Memory B cell (primary cell): ENCODE results near the gene ANO2.

Experiments used
- ATAC-seq: fragments of 150-1000 bp; cut with Tn5 transposase; 2 replicates; pipeline ENCODE4 v1.10.0; 2021; ENCODE audit warnings: low read depth, mild to moderate bottlenecking, moderate library complexity
- DNase-seq, 2 donors: peaks; one replicate each; pipeline ENCODE4 v3.0.0; 2022; ENCODE audit warnings: low spot score in 2 of 2
- H3K27ac Mint-ChIP-seq: one replicate; pipeline ENCODE4 v1.8.0; 2022; ENCODE audit warnings: mild to moderate bottlenecking, moderate library complexity, mixed read lengths
- H3K27me3 Mint-ChIP-seq: one replicate; pipeline ENCODE4 v1.8.0; 2022; ENCODE audit warnings: mixed read lengths
- H3K36me3 Mint-ChIP-seq: one replicate; pipeline ENCODE4 v1.8.0; 2022; ENCODE audit warnings: mild to moderate bottlenecking, mixed read lengths
- H3K4me1 Mint-ChIP-seq: one replicate; pipeline ENCODE4 v1.8.0; 2022; ENCODE audit warnings: mixed read lengths
- H3K4me3 Mint-ChIP-seq: one replicate; pipeline ENCODE4 v1.8.0; 2022; ENCODE audit warnings: mild to moderate bottlenecking, moderate library complexity, mixed read lengths
- H3K9me3 Mint-ChIP-seq: one replicate; pipeline ENCODE4 v1.8.0; 2022; ENCODE audit warnings: mixed read lengths

Gene ANO2

GRCh38 chr12:5525783-5526367 lies 419.2 kb downstream of the ANO2 start:
- Mint-ChIP-seq H3K4me1 (no peaks in the 10 kb centered on the region), H3K9me3 (peaks cover 1% of the 10 kb centered on the region), H3K36me3 (no peaks in the 10 kb centered on the region), H3K4me3 (no peak overlapping the region), H3K27ac (no peak overlapping the region), H3K27me3 (peaks cover under 1% of the 10 kb centered on the region)
- ATAC-seq (no peak), DNase-seq (no peak)

- Mint-ChIP-seq H3K4me3 (no peak overlapping the region), H3K27ac (no peak overlapping the region), H3K4me1 (no peaks in the 10 kb centered on the region), H3K36me3 (no peaks in the 10 kb centered on the region), H3K27me3 (peaks cover 2% of the 10 kb centered on the region), H3K9me3 (no peaks in the 10 kb centered on the region)
- ATAC-seq = no peak
- DNase-seq = no peak
Observed at GRCh38 chr12:5524769-5525436, 420.2 kb downstream of the ANO2 start.

GRCh38 chr12:5524116-5524768 lies 420.8 kb downstream of the ANO2 start:
- no peaks in the 10 kb centered on the region for H3K36me3 Mint-ChIP-seq
- H3K27ac Mint-ChIP-seq = no peak overlapping the region
- no peaks in the 10 kb centered on the region for H3K4me1 Mint-ChIP-seq
- H3K27me3 Mint-ChIP-seq = peaks cover 5% of the 10 kb centered on the region
- ATAC-seq (no peak), DNase-seq (no peak)
- no peak overlapping the region for H3K4me3 Mint-ChIP-seq
- no peaks in the 10 kb centered on the region for H3K9me3 Mint-ChIP-seq

- Mint-ChIP-seq H3K4me3 (no peak overlapping the region), H3K27ac (no peak overlapping the region), H3K4me1 (no peaks in the 10 kb centered on the region), H3K27me3 (peaks cover 5% of the 10 kb centered on the region), H3K9me3 (no peaks in the 10 kb centered on the region), H3K36me3 (no peaks in the 10 kb centered on the region)
- DNase-seq (no peak), ATAC-seq (no peak)
Observed at GRCh38 chr12:5523396-5524115, 421.5 kb downstream of the ANO2 start.

GRCh38 chr12:5522432-5523335 lies 422.4 kb downstream of the ANO2 start:
- Mint-ChIP-seq H3K4me1 (no peaks in the 10 kb centered on the region), H3K27me3 (peaks cover 5% of the 10 kb centered on the region), H3K36me3 (no peaks in the 10 kb centered on the region), H3K9me3 (no peaks in the 10 kb centered on the region), H3K4me3 (no peak overlapping the region), H3K27ac (no peak overlapping the region)
- DNase-seq (no peak), ATAC-seq (no peak)

- no peak overlapping the region for H3K27ac Mint-ChIP-seq
- DNase-seq = no peak
Observed at GRCh38 chr12:5521456-5522325, 423.4 kb downstream of the ANO2 start.

GRCh38 chr12:5520831-5521230 lies 424.2 kb downstream of the ANO2 start:
- H3K27ac Mint-ChIP-seq = no peak overlapping the region
- H3K4me3 Mint-ChIP-seq = no peak overlapping the region
- H3K4me1 Mint-ChIP-seq = no peaks in the 10 kb centered on the region
- peaks cover 5% of the 10 kb centered on the region for H3K27me3 Mint-ChIP-seq
- no peaks in the 10 kb centered on the region for H3K36me3 Mint-ChIP-seq
- no peaks in the 10 kb centered on the region for H3K9me3 Mint-ChIP-seq
- ATAC-seq (no peak), DNase-seq (no peak)

More at GRCh38 chr12:5521456-5522325, 423.4 kb downstream of the ANO2 start:
- no peaks in the 10 kb centered on the region for H3K4me1 Mint-ChIP-seq
- H3K9me3 Mint-ChIP-seq = no peaks in the 10 kb centered on the region
- no peaks in the 10 kb centered on the region for H3K36me3 Mint-ChIP-seq
- H3K4me3 Mint-ChIP-seq = no peak overlapping the region
- no peak for ATAC-seq
- peaks cover 5% of the 10 kb centered on the region for H3K27me3 Mint-ChIP-seq

- no peak for ATAC-seq
- H3K9me3 Mint-ChIP-seq = no peaks in the 10 kb centered on the region
- H3K4me1 Mint-ChIP-seq = no peaks in the 10 kb centered on the region
- DNase-seq = no peak
- H3K36me3 Mint-ChIP-seq = no peaks in the 10 kb centered on the region
- H3K27me3 Mint-ChIP-seq = peaks cover 5% of the 10 kb centered on the region
- no peak overlapping the region for H3K4me3 Mint-ChIP-seq
- H3K27ac Mint-ChIP-seq = no peak overlapping the region
Observed at GRCh38 chr12:5520037-5520436, 425.0 kb downstream of the ANO2 start.

- ATAC-seq (no peak), DNase-seq (no peak)
- H3K27me3 Mint-ChIP-seq = peaks cover 6% of the 10 kb centered on the region
- H3K4me1 Mint-ChIP-seq = no peaks in the 10 kb centered on the region
- H3K27ac Mint-ChIP-seq = no peak overlapping the region
- H3K9me3 Mint-ChIP-seq = no peaks in the 10 kb centered on the region
- H3K4me3 Mint-ChIP-seq = no peak overlapping the region
- H3K36me3 Mint-ChIP-seq = no peaks in the 10 kb centered on the region
Observed at GRCh38 chr12:5518584-5519365, 426.3 kb downstream of the ANO2 start.

GRCh38 chr12:5516371-5517241 lies 428.5 kb downstream of the ANO2 start:
- H3K27me3 Mint-ChIP-seq = peaks cover 6% of the 10 kb centered on the region
- no peaks in the 10 kb centered on the region for H3K36me3 Mint-ChIP-seq
- no peaks in the 10 kb centered on the region for H3K4me1 Mint-ChIP-seq
- no peak overlapping the region for H3K4me3 Mint-ChIP-seq
- no peak for ATAC-seq
- no peak for DNase-seq
- H3K9me3 Mint-ChIP-seq = no peaks in the 10 kb centered on the region
- H3K27ac Mint-ChIP-seq = no peak overlapping the region

GRCh38 chr12:5515458-5515857 lies 429.6 kb downstream of the ANO2 start:
- H3K27me3 Mint-ChIP-seq = peaks cover 8% of the 10 kb centered on the region
- H3K4me1 Mint-ChIP-seq = no peaks in the 10 kb centered on the region
- no peak for DNase-seq
- no peaks in the 10 kb centered on the region for H3K9me3 Mint-ChIP-seq
- no peaks in the 10 kb centered on the region for H3K36me3 Mint-ChIP-seq
- H3K27ac Mint-ChIP-seq = no peak overlapping the region
- no peak overlapping the region for H3K4me3 Mint-ChIP-seq
- ATAC-seq = no peak

- Mint-ChIP-seq H3K4me3 (no peak overlapping the region), H3K36me3 (no peaks in the 10 kb centered on the region), H3K27ac (no peak overlapping the region), H3K27me3 (peaks cover 6% of the 10 kb centered on the region), H3K9me3 (no peaks in the 10 kb centered on the region), H3K4me1 (no peaks in the 10 kb centered on the region)
- no peak for ATAC-seq
- DNase-seq = no peak
Observed at GRCh38 chr12:5514545-5514944, 430.5 kb downstream of the ANO2 start.
